Mucosa of descending colon (tissue), 3 donors: Measurements from ENCODE around the gene MARCKSL1. TPM values are rescaled to one million over a fixed set of nuclear protein-coding genes. Genes with fewer than 3 reads are reported as not detected.
"Not testable (repeated sequence)": the region's sequence is repeated elsewhere in the genome, so short reads cannot be mapped to it uniquely, and the experiment has no call there.

Experiments
- ATAC-seq: fragments of 200-7000 bp; cut with Tn5 transposase; one replicate; pipeline ENCODE4 v1.9.1; 2020; ENCODE audit warnings: mild to moderate bottlenecking, moderate library complexity
- DNase-seq, 3 donors: peaks; one replicate each; pipeline ENCODE4 v3.0.0-alpha.2; 2020
- H3K36me3 ChIP-seq: fragments of 200-600 bp; one replicate; pipeline ENCODE4 v1.8.0; 2021; ENCODE audit warnings: low read depth, mild to moderate bottlenecking
- H3K4me1 ChIP-seq: fragments of 200-600 bp; one replicate; pipeline ENCODE4 v1.8.0; 2021; ENCODE audit warnings: low read depth, mild to moderate bottlenecking
- H3K4me3 ChIP-seq: fragments of 200-600 bp; one replicate; pipeline ENCODE4 v1.8.0; 2021; ENCODE audit warnings: mild to moderate bottlenecking
- H3K9me3 ChIP-seq: fragments of 200-600 bp; one replicate; pipeline ENCODE4 v1.8.0; 2021; ENCODE audit warnings: mild to moderate bottlenecking
- intact Hi-C, 2 donors: fragments of 100-400 bp; cut with DNase I in 1 of 2; cut with micrococcal nuclease in 1 of 2; formaldehyde crosslinking; loops; one replicate each; pipeline versions ENCODE4 v1.11.0 to v1.11.1; 2022; cut with DNase I, micrococcal nuclease
- total RNA-seq, 3 donors: library from RNA; stranded (reverse); fragmentation: NEBNext Ultra II Directional in 2 of 3; extraction: Animal tissue kit (Norgen Biotek cat#: 25700) in 2 of 3; gene quantifications; one replicate each; pipeline versions ENCODE4 v1.2.1 to v1.2.4, GENCODE V29; 2021 to 2023
- TF ChIP-seq, protein P1 (sequence below): fragments of 200-600 bp; IDR thresholded peaks from one replicate; pipeline ENCODE4 v1.8.0; 2022; ENCODE audit warnings: antibody characterized with exemption, mild to moderate bottlenecking
- donor health status: DM: no; HTN: no; CAD: no; lungs with moderate emphysema.
- donor health status: DM: no; HTN: no; CAD: no.
- donor health status: DM: no; HTN: yes; CAD: no.

The MARCKSL1 gene
- total RNA-seq, 3 donors from 2014 or later, result 37.0 to 149 (median 140) TPM

DNA sequence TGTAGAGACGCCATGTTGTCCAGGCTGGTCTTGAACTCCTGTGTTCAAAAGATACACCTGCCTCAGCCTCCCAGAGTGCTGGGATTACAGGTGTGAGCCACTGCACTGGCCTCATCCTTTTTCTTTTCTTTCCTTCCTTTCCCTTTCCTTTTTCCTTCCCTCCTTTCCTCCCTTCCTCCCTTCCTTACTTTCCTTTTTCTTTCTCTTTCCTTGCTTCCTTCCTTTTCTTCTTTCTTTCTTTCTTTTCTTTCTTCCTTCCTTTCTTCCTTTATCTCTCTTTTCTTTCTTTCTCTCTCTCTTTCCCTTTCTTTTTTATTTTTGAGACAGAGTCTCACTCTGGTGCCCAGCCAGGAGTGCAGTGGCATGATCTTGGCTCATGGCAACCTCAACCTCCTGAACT is 20.4 kb upstream of the MARCKSL1 start:
- intact Hi-C loops, result no loop called here
- TF ChIP-seq, protein P1, sequence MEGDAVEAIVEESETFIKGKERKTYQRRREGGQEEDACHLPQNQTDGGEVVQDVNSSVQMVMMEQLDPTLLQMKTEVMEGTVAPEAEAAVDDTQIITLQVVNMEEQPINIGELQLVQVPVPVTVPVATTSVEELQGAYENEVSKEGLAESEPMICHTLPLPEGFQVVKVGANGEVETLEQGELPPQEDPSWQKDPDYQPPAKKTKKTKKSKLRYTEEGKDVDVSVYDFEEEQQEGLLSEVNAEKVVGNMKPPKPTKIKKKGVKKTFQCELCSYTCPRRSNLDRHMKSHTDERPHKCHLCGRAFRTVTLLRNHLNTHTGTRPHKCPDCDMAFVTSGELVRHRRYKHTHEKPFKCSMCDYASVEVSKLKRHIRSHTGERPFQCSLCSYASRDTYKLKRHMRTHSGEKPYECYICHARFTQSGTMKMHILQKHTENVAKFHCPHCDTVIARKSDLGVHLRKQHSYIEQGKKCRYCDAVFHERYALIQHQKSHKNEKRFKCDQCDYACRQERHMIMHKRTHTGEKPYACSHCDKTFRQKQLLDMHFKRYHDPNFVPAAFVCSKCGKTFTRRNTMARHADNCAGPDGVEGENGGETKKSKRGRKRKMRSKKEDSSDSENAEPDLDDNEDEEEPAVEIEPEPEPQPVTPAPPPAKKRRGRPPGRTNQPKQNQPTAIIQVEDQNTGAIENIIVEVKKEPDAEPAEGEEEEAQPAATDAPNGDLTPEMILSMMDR, result no peak

DNA sequence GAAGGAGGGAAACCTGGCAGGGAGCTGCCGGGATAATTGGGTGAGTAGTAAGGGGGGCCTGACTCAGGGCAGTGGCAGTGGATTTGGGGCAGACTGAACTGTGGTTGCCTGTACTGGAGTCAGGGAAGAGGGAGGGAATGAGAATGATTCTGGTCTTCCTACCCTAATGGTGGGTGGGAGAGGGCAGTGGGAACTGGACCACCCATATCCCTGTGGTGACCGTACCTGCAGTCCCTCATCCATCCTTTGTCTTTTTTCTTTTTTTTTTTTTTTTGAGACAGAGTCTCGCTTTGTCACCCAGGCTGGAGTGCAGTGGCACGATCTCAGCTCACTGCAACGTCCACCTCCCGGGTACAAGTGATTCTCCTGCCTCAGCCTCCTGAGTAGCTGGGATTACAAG is 19.7 kb upstream of the MARCKSL1 start:
- ATAC-seq, H3K36me3 ChIP-seq, H3K4me1 ChIP-seq, H3K9me3 ChIP-seq, H3K4me3 ChIP-seq, intact Hi-C loops: not testable (repeated sequence)
- DNase-seq, result peak in 1 of 3 donors; percentile 3

More for the DNA sequence above, 20.4 kb upstream of the MARCKSL1 start:
- Histone ChIP-seq H3K4me3 (no peak overlapping the region), H3K4me1 (peaks cover 14% of the 10 kb centered on the region), H3K36me3 (no peaks in the 10 kb centered on the region), H3K9me3 (no peaks in the 10 kb centered on the region)
- no peak for ATAC-seq
- no peak for DNase-seq

DNA sequence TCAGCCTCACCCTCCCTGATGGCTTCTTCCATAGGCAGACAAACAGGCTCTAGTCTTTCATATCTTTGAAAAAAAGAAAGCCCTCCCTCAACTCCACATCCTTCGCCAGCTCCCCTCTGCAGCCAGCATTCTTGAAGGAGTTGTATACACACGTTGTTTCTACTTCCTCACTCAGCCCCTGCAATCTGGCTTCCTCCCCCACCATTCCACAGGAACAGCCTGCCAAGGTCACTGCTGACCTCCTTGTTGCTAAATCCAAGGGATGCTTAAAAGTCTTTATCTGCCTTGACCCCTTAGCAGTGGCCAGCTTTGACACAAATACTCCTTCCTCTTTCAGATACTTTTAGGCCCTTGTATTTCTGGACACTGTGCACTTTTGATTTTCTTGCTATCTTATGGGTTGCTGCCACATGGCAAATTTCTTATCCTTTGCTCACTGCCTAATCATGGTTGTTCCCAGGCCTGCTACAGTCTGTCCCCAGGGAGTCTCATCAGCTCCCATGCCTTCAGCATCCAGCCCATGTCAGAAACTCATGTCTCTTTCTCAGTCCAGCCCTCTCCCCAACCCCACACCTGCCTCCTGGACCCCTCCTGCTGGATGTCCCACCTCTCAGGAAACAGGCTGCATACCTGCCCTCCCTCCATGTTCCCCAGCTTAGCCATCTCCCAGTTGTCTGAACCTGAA is 18.0 kb upstream of the MARCKSL1 start:
- no peak for ATAC-seq
- TF ChIP-seq, protein P1, result no peak
- Histone ChIP-seq H3K9me3 (no peaks in the 10 kb centered on the region), H3K4me1 (peaks cover 9% of the 10 kb centered on the region), H3K4me3 (no peak overlapping the region), H3K36me3 (no peaks in the 10 kb centered on the region)
- peak in 1 of 3 donors; percentile 35 for DNase-seq
- intact Hi-C loops, result no loop called here

DNA sequence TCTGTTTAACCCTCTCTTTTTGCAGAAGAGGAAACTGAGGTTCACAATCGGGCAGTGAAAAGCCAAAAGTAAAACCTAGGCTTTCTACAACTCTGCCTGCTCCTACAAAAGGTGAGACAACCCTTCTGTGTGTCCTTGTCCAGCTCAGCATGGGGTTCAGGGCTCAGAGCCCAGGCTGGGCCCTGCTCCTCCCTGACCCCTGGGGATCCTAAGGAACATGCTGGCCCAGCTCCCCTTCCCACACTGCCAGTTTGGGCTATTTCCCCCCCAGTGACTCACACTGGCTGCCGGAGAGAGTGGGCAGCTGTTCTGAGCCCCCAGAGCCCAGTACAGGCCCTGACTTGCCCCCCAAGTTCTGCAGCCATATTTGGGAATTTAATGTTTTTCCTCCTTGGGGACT is 17.4 kb upstream of the MARCKSL1 start:
- intact Hi-C loops, result no loop called here
- DNase-seq (peak in 1 of 3 donors; percentile 52), ATAC-seq (no peak)
- Histone ChIP-seq H3K4me1 (peaks cover 9% of the 10 kb centered on the region), H3K9me3 (no peaks in the 10 kb centered on the region), H3K4me3 (no peak overlapping the region), H3K36me3 (no peaks in the 10 kb centered on the region)
- TF ChIP-seq, protein P1, result no peak

DNA sequence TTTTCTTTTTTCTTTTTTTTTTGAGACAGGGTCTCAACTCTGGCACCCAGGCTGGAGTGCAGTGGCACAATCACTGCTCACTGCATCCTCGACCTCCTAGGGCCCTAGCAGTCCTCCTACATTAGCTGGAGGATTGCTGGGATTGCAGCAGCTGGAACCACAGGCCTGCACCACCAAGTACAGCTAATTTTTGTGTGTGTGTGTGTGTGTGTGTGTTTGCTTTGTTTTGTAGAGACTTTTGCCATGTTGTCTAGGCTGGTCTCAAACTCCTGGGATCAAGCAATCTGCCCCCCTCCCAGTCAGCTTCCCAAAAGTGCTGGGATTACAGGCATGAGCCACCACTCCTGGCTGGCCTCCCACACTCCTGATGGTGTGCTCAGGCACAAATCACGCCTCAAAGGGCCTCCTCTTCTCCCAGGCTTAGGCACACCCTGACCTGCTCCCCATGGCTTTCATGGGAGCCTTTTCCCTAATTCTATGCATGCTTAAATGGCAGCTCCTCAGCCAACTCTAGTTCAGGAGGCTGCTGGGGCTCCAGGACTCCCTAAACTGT is 16.9 kb upstream of the MARCKSL1 start:
- H3K9me3 ChIP-seq, result no peaks in the 10 kb centered on the region
- no peak for ATAC-seq
- TF ChIP-seq, protein P1, result no peak
- H3K4me3 ChIP-seq, result no peak overlapping the region
- intact Hi-C loops, result no loop called here
- H3K36me3 ChIP-seq, result no peaks in the 10 kb centered on the region
- peak in 1 of 3 donors; percentile 37 for DNase-seq
- H3K4me1 ChIP-seq, result peaks cover 9% of the 10 kb centered on the region

DNA sequence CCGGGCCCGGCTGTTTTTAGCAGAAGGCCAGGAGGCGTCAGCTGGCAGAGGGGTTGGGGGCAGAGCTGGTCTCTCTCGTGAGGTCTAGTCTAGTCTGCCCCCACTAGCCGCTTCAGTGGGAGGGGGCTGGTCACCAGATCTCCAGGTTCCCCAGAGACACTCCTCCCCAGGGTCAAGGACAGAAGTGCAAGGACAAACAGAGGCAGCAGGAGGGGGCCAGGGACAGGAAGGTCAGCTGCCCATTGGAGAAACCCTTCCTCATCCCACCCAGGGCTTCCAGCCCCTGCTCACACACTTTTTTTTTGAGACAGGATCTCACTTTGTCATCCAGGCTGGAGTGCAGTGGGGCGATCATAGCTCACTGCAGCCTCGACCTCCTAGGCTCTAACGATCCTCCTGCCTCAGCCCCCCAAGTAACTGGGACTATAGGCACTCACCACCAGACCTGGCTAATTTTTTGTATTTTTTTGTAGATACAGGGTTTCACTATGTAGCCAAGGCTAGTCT is 16.3 kb upstream of the MARCKSL1 start:
- DNase-seq, result no peak
- TF ChIP-seq, protein P1, result no peak
- Histone ChIP-seq H3K4me3 (peak overlapping the region; percentile 36), H3K4me1 (peaks cover 9% of the 10 kb centered on the region), H3K36me3 (no peaks in the 10 kb centered on the region), H3K9me3 (no peaks in the 10 kb centered on the region)
- intact Hi-C loops, result no loop called here
- ATAC-seq, result no peak
